Bone marrow (tissue), 2 donors: ENCODE results near the gene GLUL.

Experiments
- DNase-seq, 2 donors: peaks; one replicate each; lab custom pipeline; 2025; lab: John Stamatoyannopoulos, UW

The GLUL gene

GRCh38 chr1:182391362-182392049, at the start of gene GLUL:
Gene GLUL, minus strand, starts transcription at chr1:182391790. Its CDS starts 3,053 bp downstream, at chr1:182388737.
- DNase-seq: peak; percentile 85 to 92

DNA sequence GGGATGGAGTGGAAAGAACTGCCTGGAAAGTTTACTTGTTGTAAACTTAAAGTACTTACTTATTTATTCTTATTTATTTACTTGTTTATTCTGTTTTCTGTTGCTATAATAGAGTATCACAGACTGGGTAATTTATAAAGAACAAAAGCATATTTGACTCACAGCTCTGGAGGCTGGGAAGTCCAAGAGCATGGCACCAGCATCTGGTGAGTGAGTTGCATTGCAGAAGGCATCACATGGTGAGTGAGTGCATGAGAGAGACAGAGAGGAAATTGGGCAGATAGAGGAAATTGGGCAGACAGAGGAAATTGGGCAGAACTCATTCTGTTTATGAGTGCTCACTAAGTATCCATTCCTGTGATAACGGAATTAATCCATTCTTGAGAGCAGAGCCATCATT, 46.7 kb upstream of the GLUL start:
- DNase-seq: no peak

- DNase-seq: no peak
Observed at GRCh38 chr1:182433580-182433979, 42.0 kb upstream of the GLUL start.

GRCh38 chr1:182431278-182431677, 39.7 kb upstream of the GLUL start:
- DNase-seq: no peak

- no peak for DNase-seq
Observed at GRCh38 chr1:182430263-182431068, 38.9 kb upstream of the GLUL start.

DNA sequence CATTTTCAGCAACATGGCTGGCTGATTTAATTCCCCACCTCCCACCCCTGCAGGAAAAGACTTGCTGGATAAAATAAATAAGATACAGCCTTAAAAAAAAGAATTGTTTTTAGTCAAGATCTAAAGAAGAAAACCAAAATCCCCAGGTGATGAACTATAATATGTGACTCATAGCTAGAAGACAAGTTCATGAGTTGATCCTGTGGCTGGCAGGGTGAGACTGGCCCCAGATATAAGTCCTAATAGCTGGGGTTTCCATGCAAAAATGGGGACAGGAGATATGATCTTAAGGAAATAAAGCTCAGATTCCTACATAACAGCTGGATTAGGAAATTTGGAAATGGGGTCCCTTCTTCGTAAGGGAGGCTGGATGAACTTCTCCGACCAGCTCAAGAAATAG, 36.5 kb upstream of the GLUL start:
- no peak for DNase-seq

GRCh38 chr1:182426442-182427430, 35.1 kb upstream of the GLUL start:
- no peak for DNase-seq

GRCh38 chr1:182415789-182416188, 24.2 kb upstream of the GLUL start:
- DNase-seq: no peak

- no peak for DNase-seq
Observed at GRCh38 chr1:182413969-182414368, 22.4 kb upstream of the GLUL start.

DNA sequence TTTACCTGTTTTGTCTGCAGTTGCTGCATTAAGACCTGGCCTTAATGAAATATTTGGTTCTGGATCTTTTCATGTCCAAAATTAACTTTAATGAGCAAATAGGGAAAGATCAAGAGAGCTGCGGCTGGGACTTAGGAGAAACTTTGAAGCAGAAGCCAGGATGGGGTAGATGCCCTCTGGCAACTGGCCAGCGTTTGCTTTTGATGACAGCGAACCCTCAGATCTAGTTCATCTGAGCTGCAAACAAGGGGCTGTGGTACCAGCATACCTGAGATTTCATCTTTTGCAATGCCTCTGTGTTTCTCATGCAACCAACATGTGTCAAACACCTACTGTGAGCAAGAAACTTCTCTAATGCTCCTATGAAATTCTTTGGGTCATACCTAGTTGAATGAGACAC, 21.9 kb upstream of the GLUL start:
- no peak for DNase-seq

DNA sequence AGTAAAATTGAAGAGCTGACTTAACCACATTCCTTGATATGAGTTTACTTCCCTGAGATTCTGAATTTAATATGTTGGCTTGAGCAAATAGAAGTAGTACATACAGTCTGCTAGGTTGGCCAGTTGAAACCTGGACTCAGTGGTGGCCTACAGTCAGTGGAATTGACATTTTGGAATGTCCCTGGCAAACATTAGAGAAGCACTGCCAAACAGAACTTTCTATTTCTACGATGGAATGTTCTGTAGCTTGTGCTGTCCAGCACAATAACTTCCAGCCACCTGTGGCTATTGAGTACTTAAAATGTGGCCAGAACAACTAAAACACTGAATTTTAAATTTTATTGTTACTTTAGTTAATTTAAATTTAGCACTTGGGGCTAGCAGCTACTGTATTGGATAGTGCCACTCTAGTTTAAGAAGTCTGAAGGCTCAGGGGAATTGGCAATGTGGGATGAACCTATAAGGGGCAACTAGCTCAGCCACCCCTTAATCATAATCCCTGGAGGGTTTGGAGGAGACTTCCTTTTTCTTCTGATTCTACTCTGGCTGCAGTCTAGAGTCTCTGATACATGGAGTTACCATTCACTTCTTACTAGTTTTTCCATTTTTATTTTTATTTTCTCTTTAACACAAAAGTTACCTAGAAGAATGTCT, 19.2 kb upstream of the GLUL start:
- no peak for DNase-seq

- no peak for DNase-seq
Observed at GRCh38 chr1:182410138-182410537, 18.5 kb upstream of the GLUL start.

GRCh38 chr1:182408435-182409075, 17.0 kb upstream of the GLUL start:
- DNase-seq: no peak

DNA sequence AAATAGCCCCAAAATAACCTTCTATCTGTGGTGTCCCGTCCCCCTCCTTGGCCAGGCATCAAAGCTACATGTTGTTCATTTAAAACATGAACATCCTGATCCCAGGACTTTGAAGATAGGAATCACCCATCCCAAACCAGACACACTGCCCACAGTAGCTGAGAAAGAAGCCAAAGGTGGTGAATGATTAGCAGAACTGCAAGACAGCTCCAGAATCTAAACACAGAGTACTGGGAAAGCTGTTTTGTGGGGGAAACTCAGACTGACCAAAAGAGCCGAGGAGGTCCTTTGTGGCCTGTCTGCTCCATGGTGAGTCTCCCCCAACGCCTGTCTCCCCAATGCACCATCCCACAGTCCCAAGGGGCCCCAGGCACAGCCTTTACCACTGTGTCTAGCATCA, 16.1 kb upstream of the GLUL start:
- DNase-seq: no peak

DNA sequence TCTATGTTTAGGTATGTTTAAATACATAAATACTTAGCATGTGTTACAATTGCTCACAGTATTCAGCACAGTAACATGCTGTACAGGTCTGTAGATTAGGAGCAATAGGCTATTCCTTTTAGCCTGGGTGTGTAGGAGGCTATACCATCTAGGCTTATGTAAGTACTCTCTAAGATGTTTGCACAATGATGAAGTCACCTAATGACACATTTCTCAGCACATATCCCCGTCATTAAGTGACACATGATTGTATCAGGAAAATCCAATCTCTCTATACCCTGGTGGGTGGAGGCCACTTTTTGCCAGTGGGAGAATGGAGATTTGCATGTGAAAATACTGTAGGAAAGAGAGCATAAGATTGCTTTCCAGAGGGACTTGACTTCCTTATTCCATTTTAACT, 14.4 kb upstream of the GLUL start:
- no peak for DNase-seq

GRCh38 chr1:182405578-182405977, 14.0 kb upstream of the GLUL start:
- DNase-seq: no peak

GRCh38 chr1:182404781-182405180, 13.2 kb upstream of the GLUL start:
- no peak for DNase-seq

DNA sequence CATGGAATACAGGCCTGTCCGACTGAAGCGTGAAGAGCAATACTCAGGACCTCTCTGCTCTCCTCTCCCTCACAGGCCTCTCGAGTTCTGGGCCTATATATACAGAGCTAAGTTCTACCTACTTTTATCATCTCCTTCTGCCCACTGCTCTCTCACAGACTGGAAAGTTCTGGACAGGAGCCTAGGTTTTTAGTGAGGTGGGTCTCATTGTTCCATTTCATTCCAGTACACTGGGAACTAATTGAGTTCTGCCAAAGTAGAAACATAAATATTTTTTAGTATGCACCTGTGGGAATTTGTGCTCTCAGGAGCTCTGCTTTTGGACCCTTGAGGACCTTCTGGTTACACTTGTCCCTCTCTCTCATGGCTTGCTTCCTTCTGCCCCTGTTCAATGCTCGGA, 9.0 kb upstream of the GLUL start, which contains the start of gene TEDDM1:
Gene TEDDM1 (minus strand): TSS at position 101 of the 400 bp plus-strand sequence. CDS start 182 bp downstream, outside the sequence.
- DNase-seq: no peak

DNA sequence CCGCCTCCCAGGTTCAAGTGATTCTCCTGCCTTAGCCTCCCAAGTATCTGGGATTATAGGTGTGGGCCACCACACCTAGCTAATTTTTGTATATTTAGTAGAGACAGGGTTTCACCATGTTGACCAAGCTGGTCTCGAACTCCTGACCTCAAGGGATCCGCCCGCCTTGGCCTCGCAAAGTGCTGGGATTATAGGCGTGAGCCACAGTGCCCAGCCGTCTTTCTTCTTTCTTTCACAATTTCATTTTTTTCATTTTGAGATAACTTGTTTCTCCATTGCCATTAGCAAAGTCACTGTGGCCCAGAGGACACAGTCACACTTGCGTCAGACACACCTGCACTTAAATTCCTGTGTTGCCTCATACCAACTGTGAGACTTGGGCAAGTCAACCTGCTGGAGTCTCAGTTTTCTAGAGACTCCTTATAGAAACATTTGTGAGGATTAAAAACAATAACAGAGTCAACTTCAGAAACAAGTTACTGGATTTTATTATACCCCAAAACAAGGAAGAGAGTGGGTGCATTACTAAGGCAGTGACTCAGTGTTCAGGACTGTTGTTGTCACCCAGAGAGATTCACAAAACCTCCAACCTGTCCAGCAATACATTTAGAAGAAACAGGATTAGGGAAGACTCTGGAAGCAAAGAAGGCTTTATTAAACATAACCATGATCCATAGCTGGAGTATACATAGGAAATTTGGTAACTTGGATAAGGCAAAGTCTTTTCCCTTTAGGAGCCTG, 6.2 kb upstream of the GLUL start:
- DNase-seq: no peak

- no peak for DNase-seq
Observed at GRCh38 chr1:182395906-182396305, 4.3 kb upstream of the GLUL start.
